RWPE1 (cell line): ENCODE results near the gene SMYD3.

Source experiments
- CTCF ChIA-PET: fragments of 350-600 bp; sonication (Branson Sonifier 250); formaldehyde crosslinking; extraction: SDS; loops from one replicate; lab custom pipeline; 2021; lab: Yijun Ruan, JAX
- POLR2A ChIA-PET: fragments of 400-600 bp; formaldehyde crosslinking; extraction: SDS; loops from one replicate; lab custom pipeline; 2020; ENCODE audit warnings: antibody characterized with exemption; ENCODE audit not compliant: low non-redundant PET; lab: Yijun Ruan, JAX
- DNase-seq: peaks from one replicate; pipeline ENCODE4 v3.0.0; 2012; ENCODE audit warnings: low spot score
- H3K27ac ChIP-seq: fragments of 450-650 bp; 2 replicates; pipeline ENCODE4 v1.5.1; 2017
- TF ChIP-seq, protein P1 (sequence below): fragments of 450-650 bp; conservative IDR thresholded peaks from 2 replicates; pipeline ENCODE4 v1.5.1; 2017; ENCODE audit warnings: low read depth, mild to moderate bottlenecking

The SMYD3 gene

DNA sequence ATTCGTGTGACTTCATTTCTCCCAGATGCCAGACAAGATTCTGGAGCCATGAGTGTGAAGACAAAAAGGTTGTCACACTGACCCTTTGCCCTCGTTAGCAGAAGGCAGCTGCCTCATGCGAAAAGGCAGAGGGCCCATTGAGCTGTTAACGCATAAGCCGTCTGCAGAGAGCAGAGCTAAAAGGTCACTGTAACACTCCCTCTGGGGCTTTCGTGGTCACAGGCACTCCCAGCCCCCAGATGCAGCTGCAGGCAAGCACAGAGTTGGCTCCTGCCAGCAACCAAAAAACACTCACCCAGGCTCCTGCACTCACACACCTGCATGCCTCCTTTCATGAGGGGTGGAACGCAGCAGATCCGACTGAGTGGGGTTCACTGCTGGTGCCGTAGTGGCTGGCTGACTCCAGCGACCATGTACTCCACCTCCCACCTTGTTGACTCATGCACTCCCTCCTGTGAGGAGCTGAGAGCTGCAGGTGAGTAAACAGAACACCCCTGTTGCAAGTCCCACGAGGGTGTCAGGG is 287.5 kb downstream of the SMYD3 start:
- CTCF ChIA-PET: interaction anchor here (0.7 kb wide), 1 partner anchor 915 kb away, joined by 3 read pairs; no protein-coding TSS in a partner anchor
- TF ChIP-seq, protein P1, sequence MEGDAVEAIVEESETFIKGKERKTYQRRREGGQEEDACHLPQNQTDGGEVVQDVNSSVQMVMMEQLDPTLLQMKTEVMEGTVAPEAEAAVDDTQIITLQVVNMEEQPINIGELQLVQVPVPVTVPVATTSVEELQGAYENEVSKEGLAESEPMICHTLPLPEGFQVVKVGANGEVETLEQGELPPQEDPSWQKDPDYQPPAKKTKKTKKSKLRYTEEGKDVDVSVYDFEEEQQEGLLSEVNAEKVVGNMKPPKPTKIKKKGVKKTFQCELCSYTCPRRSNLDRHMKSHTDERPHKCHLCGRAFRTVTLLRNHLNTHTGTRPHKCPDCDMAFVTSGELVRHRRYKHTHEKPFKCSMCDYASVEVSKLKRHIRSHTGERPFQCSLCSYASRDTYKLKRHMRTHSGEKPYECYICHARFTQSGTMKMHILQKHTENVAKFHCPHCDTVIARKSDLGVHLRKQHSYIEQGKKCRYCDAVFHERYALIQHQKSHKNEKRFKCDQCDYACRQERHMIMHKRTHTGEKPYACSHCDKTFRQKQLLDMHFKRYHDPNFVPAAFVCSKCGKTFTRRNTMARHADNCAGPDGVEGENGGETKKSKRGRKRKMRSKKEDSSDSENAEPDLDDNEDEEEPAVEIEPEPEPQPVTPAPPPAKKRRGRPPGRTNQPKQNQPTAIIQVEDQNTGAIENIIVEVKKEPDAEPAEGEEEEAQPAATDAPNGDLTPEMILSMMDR: no peak
- POLR2A ChIA-PET: no interaction called here
- no peak for DNase-seq
- no peak overlapping the region for H3K27ac ChIP-seq

DNA sequence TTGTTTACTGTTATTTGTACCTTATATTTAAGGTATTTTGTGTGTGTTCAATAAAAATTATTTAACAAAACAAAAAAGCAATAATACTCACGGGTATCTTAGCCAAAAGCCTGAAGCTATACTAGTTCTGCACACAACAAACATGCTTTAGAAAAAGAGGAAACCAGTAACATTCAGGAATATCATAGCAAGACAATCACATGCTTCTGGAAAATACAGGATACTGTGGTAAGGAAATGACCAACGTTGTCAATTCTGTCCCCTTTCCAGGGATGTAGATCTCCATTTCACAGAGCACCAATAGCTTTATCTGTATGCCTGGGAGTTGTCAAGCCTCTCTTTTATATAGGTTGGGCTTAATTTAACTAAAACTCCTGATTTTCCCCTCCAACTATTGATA is 288.4 kb downstream of the SMYD3 start:
- ChIA-PET POLR2A (no interaction called here), CTCF (no interaction called here)
- DNase-seq: no peak
- no peak overlapping the region for H3K27ac ChIP-seq
- TF ChIP-seq, protein P1: no peak

DNA sequence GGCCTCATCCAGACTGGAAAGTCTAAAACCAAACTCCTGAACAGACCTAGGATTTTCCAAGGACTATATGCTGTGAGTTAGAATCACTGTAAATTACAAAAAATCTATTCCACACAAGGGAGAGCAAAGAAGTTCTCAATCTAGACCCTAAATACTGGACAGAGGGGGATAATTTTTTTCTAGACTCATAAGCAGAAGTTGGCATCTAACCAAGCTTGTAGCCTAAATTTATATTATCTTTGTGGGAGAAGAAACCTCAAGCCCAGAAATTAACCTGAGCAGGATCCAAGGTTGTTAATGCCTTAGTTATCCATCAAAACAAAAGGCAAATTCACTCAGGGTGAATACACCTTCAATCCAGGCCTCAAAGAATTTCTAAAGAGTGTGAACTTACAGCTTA is 290.2 kb downstream of the SMYD3 start:
- no peak overlapping the region for H3K27ac ChIP-seq
- ChIA-PET POLR2A (no interaction called here), CTCF (no interaction called here)
- DNase-seq: no peak
- TF ChIP-seq, protein P1: no peak

DNA sequence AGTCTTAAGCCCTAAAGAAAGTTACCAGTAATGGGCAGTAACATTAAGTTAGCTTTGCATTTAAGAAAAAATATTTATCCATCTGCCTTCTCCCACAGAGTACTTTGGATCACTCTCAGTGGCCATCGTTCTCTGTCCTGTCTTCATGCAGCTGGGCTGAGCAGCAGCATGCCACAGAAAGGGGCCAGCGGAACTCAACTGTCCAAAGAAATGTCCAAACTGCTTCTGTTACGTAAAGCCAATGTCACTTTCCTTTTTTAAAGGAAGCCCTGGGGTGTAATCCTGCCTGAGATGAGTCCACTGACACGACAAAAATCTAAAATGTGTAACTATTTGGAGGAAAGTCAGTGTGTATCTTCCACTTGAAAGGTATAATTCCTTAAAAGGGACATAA is 291.6 kb downstream of the SMYD3 start:
- TF ChIP-seq, protein P1: no peak
- DNase-seq: no peak
- CTCF ChIA-PET: no interaction called here
- POLR2A ChIA-PET: no interaction called here
- no peak overlapping the region for H3K27ac ChIP-seq

DNA sequence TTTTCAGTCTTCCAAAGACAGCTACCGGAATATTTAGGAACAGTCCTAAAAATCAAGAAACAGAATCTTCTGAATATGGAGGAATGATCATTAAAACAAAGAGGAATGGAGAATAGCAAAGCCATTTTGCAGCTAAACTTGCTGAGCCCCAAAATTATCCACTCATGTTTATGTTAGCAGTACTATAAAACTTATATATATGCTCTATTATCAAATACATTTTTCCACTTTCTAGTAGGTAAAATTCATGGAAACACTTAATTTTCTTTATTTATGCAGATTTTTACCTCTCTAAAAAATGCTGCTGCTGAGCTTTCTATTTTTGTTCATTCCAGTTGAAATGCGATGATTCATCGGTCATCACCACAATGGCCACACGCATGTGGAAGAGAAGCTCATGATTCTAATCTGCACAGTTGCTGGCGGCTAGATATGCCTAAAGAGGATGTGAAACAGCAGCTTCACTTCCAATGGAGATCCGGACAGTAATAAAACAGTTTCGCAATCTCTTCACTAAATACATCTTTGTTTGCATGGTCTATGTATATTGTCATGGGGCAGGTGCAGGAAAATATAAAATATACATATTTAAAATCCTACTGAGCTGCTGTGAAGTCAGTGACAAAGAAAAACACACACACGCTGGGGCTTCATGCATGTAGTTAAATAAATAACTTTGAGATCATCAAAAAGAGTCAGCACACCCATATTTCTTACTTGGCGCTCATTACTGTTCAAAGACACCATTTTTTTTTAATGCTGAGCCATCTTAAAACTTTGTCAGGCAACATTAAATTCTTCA is 292.2 kb downstream of the SMYD3 start:
- no peak overlapping the region for H3K27ac ChIP-seq
- CTCF ChIA-PET: no interaction called here
- POLR2A ChIA-PET: no interaction called here
- no peak for DNase-seq
- TF ChIP-seq, protein P1: no peak

DNA sequence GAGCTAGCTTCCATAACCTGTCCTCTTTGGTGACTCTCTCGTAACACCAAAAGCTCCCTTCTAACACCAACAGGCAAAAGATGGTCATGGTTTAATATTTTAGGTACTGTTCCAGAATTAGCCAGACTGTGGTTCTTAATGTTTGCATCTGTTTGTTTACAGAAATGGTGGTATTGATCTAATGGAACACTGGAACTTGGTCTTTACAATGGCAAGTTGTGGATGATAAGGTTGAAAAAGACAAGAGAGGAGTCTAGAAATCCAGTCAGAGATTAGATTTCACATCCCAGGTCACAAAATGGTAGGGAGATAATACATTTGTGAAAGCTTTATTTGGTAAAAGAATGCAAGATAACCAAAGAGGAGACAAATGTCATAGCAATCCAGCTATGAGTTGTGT is 293.1 kb downstream of the SMYD3 start:
- no peak for DNase-seq
- ChIA-PET POLR2A (no interaction called here), CTCF (no interaction called here)
- TF ChIP-seq, protein P1: no peak
- H3K27ac ChIP-seq: no peak overlapping the region
